Suppressor macrophage treated with lipopolysaccharide for 1 hour (primary cell): ENCODE data around the gene ZFHX3.
A peak's percentile ranks its signal among the peaks of the same experiment; 100 is the strongest.

ENCODE experiments used
- DNase-seq, 3 donors: peaks; one replicate each; pipeline ENCODE4 v3.0.0-alpha.2; 2020 to 2022

Gene ZFHX3

DNA sequence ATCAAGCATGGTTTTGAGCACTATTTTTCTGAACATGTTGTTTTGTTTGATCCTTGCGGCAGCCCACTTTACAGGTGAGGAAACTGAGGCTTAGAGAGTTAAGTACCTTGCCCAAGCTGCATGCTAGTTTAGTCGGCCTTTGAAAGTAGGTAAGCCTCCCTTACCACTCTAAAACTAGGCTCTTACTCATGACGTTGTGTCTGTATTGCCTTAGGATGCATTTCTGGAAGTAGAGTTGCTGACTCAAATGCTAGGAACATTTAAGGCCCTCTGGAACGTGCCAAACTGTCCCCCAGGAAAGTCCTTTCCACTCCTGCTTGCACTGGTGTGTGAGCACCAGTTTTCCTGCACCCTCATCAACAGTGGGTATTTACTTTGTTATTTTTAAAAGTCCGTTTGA is 76.6 kb downstream of the ZFHX3 start:
- no peak for DNase-seq

DNA sequence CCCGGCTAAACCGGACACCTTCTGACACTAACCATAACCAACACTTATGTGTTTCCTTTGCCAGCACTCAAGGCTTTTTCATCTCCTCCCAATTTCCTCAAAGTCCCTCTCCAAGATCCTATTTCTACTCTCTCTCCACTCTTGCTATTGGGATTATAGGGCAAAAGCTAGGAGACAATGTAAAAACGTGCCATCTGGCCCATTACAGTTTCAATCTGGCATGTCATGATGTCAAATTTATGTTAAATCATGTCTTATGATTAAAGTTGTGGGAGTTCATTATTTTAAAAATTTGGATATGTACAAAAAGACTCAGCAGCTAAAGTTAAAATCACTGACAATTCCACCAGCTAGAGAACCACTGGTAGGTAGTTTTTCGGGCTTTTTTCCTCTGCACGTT is 77.3 kb downstream of the ZFHX3 start:
- no peak for DNase-seq

DNA sequence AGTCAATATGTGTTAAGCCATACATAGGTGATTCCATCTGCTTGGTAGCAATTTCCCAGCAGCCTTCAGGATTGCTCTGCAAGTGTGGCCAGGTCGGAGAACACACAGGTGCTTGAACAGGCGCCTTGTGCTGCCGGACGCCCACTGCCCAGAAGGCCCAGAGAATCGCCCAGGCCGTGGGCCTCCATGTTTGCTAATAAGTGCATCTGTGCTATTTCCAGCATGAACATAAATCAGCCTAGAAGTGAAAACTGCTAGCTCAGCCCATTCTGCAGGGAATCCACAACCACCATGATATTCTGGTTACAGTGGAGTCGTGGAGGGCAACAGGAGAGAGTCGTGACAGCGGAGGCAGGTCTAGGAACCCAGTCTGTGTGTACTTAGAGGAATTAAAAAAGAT is 78.1 kb downstream of the ZFHX3 start:
- DNase-seq = no peak

DNA sequence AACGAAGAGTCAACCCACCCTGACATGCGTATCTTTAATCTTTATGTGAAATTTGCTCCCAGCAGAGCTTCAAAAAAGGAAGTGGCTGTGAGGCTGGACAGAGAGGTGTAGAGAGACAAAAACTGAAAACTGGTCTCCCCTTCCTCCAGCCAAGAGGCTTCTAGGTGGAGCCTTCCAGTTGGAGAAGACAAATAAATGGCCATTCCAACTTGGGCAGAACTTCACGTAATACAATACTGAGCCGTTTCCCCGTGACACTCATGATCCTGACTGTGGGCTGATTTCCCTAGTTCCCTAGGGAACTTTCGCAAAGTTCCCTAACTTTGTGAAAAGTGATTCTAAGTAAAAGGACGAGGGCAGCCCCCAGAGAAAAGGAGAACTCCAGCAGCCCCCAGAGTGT is 78.8 kb downstream of the ZFHX3 start:
- DNase-seq = peak; percentile 13 to 28 (median 14)

DNA sequence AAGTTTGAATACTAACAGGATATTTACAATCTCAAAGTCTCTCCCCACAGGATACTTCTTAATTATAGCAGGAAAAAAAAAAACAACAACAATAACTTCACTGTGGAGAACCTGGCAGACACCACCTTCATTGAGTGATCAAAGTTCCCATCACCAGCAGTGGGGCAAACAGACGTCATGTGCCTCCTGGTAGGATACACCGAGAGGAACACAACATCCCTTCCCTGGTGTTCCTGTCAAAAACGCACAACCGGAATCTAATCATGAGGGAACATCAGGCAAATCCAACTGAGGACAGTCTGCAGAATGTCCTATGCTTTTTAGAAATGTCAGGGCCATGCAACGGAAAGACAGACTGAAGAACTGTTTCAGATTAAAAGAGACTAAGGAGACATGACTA is 80.0 kb downstream of the ZFHX3 start:
- DNase-seq = no peak

DNA sequence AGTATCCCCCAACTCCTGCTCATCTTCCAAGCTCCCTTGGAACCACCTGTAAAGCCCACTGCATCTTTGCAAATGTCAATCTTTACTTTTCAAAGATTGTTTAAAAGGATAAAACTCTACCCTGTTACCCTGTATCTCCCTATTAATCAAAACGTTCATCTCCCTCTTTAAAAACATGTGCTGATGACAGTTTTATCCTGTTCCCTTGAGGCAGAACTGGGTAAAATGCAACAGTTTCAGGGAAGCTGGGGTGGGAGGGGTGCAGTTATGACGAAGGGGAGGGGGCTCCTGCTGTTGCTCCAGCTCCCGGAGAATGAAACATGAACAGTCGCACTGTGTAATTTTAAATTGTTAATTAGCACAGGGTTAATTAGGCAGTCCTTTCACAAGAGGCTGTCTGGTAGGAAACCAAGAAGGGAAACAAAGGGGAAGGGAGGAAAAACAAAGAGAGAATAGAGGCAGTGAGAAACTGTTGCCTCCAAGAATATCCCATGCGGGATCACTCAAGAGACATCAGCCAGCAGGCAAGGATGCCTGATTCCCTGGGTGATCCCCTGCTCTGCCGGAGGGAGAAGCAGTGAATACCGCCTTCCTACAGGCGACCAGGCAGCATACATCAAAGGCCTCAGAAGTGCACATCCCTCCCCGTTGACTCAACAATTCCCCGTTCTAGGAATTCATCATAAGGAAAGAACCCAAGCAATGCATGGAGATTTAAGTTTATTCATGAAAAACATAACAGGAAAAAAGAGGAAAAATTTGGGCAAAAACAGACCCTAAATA is 84.2 kb downstream of the ZFHX3 start:
- DNase-seq = no peak

DNA sequence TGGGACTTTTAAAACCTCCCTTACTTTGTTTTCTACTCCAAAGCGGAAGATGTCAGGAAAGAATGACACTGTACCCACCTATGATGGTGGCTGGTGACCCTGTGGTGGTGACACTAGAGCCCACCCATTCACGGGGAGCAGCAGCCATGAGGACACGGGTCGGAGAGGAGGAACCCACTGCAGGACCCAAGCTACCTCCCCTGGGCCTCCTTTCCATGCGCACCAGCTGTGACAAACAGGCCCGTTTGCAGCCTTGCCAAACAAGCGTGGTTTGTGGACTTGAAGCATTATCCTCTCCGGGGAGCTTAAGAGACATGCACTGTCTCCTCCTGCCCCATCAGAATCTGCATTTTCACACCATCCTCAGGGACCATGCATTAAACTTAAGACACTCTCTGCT is 85.6 kb downstream of the ZFHX3 start:
- no peak for DNase-seq

DNA sequence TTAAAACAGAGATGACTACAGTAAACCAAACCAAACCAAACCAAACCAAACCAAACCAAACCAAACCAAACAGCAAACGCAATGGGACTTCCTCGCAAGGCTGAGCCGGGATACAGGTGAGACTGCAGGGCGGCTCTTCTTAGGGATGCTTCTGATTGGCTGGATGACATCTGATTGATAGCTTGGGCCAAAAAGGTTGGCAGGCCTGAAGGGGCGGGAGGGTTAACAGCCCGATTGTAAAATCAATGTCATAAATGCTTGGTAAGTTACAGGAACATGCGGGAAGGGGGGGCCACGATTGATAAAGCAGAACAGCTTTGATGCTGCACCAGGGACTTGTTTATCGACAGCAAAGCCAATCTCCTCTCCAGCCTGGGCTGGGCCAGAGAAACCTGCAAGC is 86.1 kb downstream of the ZFHX3 start:
- no peak for DNase-seq

DNA sequence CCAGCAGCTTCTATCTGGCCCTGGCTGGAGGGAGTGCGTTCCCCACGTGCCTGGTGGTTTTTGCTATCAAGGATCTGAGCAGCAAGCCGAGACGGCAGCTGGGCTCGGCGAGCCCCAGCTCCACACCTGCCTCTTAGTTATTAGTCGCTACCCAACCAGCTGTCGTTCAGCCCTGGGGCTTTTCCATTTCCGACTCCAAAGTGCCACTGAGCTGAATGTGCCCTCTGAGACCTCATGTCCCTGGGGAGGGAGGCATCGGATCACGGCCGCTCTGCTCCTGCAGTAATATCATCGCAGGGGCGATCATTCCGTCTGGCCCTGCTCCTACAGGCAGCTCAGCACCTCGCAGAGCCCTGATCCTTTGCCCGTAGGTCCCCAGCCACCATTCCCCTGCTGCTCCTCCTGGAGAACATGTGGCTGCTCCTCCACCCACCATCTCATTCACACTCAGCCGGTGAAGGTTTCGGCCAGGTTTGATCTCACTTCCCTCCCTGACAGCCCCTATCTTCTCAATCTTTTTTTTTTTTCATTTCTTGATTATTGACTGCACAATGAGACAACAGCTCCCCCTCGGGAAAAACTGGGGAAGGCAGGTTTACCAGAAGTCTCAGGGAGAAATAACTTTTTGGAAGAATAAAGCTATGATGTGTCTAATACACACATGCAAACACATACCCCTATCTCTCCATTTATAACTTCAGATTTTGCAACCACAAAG is 86.7 kb downstream of the ZFHX3 start:
- peak in 2 of 3 donors; percentile 10 to 24 for DNase-seq

DNA sequence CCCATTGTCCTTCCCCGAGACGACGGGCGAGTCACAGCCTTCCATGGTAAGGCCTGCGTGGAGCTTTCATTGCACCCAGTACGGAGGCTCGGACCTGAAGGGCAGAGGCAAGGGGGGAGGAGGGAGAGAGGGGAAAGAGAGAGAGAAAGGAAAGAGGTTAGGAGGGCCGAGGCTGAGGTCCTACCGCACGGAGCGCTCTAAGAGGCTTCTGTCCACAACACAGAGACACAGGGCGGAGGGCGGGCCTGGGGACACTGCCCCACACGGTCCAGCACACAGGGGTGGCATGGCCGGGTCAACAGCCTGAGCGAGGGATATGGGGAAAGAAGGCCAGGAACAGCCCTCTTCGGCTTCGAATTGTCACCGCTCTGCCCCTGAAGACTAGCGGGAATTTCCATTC is 87.8 kb downstream of the ZFHX3 start:
- no peak for DNase-seq

DNA sequence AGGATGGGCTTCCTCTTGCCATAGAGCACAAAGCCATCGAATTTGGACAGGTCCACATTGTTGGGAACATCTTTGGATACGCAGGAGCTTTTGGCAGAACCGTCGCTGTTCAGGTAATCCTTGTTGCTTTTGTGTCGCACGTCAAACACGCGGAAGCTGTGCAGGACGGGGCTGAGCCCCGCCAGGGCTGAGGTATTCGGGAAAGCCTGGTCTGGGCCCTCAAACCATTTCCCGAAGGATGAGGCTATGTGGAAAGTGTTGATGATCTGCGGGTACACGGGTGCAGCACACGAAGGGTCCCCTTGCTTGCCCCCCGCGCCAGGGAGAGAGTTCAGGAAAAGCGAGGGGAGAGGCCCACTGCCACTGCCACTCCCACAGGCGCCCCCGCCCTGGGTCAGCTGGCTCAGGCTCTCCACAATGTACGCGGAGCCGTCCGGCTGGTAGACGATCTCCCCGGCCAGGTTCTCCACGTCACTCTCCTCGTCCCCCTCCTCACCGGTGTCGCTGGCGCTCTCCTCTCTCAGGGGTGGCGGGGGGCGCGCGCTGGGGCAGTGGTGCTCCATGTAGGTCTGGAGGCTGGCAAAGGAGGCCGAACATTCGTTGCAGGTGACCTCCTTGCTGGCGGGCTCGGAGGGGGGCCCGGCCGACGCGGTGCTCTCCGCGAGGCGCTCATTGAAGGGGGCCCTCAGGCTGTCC is 88.5 kb downstream of the ZFHX3 start:
- DNase-seq = no peak

DNA sequence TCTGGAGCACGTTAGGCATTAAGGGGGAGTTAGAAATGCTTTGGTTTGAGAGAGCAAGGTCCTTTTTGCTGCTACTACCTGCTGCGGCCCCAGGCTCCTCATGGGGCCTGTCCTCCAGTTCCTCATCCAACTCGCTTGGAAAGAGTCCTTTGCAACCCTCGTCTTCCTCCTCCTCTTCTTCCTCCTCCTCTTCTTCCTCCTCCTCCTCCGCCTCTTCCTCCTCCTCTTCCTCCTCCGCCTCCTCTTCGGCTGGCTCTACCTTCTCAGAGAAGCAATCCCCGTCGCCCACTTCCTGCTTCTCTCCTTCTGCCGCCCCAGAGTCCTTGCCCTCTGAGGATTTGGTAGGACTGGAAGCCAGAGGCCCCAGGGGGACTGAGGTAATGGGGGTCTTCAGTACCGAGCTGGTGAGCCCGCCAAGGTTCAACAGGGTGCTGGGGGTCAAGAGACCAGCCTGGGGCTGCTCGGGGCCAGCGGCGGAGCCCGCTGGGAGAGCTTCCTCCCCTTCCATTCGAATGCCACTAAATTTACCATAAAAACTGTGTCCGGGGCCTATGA is 89.3 kb downstream of the ZFHX3 start:
- no peak for DNase-seq

DNA sequence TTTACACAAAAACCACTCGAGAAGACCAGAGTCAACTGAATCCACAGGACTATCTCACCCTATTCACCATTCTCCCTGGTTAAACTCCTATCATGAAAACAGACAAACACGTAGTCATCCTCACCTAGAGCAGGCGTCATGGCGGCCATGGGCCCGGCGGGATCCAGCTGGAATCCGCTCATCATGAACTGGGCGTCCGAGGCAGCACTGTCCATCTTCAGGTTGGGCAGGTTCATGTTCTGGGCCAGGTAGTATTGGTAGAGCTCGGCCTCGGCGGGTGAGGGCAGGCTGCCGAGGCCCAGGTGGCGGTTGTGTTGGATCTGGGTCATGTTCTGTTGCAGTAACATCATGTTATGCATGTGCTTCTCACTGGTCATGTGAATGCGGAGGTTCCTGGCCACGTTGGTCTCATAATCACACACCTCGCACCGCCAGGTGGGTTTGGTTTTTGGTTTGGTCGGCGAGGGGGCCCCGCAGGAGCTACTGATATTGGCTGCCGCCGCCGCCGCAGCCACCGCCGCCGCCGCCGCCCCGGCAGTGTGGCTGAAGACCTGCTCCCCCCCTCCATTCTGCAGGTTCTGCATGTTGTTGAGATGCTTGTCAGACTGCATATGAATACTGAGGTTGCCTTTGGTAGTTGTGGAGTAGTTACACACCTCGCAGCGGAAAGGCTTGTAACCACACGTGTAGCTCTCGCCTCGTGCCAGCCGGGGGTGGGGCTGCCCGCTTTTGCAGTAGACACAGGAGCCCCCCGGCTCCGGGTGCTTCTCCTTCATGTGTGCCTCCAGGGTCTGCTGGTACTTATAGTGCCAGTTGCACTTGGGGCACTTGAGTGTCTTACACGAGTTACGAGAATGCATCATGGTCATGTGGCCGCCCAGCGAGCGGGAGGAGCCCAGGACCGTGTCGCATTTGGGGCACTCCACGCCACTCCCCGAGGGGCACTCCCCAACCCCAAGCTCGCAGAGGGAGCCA is 90.3 kb downstream of the ZFHX3 start:
- DNase-seq = no peak

DNA sequence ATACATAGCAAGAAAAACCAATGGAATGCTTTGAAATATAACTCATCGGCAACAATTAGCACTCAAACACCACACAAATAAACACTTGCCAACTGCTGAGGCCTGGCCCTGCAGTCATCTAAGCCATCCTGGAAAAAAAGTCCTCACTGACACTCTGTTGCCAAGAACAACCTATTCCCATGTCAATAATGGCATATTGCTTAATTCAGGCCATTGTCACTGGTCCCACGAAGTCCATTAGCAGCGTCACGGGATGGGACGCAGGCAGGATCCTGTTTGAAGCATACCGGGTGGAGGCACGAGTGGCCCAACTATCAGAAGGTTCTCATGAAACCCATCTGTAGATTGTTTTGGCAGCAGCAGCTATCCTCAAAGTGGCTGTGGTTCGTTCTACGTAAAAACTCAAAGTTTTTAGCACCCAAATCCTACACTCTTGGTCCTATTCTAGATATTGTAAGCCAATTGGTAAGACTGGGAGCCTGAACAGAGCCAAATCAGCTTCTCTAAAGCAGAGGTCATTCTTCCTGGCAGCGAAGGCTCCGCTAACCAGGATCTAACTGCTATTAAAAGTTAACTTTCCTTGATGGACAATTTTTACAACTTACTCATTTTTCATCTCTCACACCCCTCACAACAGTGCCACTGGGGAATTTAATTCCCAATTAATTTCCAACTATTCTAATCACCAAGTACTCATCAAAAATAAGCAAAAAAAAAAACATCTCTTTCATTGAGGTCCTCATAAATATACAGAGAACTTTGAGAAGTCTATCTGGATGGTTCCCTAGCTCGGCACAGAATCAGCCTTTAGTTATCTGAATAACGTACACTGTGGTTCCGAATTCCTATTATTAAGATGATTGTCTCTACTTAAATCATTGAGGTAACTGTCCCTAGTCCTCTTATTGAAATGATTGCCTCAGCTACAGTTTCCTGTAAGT is 91.5 kb downstream of the ZFHX3 start:
- no peak for DNase-seq

DNA sequence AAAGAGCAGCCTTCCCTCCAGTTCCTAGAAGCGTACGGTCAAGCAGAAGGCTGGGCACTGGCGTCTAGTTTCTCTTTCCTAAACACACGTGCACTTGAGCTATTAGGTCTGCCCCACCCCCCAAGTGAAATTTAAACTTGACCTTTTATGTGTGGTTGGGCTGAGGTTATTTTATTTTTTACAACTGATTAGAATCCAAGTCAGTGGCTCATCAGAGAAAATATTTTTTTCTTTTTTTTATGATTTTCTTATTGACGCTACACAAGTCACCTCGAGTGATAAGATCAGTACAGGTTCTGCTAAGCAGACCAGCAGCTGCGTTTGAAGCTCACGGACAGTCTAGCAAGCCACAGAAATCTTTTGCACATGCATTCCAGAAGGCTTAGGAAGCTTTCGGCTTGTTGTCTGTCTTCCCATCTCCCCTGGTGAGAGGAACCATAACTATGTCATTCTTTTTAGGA is 95.1 kb downstream of the ZFHX3 start:
- no peak for DNase-seq

DNA sequence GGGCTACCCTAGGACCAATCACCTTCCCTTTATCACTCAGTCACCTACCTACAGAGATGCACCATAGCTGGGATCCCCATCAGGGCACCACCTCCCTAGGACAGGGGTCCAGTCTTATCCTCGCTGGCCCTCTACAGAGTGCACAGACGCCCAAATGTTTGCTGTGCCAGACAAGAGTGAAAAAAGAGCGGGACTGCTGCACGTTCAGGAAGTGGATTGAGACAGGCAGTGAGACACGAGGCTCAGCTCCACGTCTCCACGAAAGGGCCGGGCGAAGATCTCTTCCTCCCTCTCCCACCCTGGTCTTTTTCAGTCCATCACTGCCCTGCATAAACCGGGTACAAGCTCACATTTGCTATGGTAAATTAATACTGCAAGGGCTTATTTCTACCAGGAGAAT is 95.5 kb downstream of the ZFHX3 start:
- DNase-seq = no peak

DNA sequence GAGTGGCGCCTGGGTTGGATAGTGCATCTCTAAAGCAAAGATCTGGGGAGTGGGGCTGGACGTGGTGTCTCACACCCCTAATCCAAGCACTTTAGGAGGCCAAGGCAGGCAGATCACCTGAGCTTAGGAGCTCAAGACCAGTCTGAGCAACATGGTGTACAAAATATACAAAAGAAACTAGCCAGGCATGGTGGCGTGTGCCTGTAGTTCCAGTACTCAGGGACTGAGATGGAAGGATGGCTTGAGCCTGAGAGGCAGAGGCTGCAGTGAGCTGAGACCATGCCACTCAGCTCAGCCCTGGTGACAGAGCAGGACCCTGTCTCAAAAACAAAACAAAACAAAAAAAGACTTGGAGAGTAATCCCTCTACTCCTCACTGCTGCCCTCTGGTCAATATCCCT is 96.0 kb downstream of the ZFHX3 start:
- no peak for DNase-seq

DNA sequence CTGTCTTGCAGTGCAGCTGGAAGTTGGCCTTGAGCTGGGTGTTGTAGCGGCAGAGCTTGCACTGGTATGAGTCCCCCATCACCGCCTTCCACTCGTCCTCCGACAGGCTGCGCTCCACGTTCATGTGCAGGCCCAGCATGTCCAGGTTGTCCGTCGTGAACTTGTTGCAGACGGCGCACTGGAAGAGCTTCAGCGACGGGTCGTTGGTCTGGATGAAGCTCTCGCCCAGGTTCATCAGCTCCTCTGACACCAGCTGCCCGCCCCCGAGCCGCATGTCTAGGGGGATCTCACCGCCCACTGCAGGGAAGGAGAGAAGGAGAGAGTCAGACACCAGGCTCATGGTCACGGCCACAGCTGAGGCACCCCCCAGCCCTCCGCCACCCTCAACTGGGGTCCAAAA is 97.3 kb downstream of the ZFHX3 start:
- DNase-seq = no peak

DNA sequence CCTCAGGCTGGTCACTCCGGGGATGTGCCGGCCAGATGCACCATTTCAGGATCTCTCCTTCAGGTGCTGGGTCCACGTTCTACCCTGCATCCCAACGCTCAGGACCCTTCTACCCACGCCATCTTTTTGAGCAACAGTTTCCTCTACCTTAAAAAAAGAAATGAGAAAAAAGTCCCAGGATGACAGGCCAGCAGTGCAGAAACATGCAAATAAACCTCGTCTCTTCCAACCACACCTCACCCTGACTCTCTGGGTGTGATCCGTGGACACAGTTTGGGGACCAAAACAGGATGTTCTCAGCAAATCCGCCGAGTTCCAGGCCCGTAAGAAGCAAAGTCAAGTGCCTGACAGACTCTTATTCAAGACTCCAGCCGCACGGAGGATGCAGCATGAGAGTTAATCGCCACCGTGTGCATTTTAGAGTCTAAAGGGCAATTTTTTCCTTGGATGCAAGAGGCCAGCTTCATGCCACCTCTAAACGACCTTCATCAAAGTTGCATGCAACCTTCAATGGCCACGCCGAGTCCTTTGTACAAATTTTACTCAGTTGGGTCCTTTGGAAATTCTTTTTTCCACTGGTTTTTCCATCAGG is 99.6 kb downstream of the ZFHX3 start:
- no peak for DNase-seq

DNA sequence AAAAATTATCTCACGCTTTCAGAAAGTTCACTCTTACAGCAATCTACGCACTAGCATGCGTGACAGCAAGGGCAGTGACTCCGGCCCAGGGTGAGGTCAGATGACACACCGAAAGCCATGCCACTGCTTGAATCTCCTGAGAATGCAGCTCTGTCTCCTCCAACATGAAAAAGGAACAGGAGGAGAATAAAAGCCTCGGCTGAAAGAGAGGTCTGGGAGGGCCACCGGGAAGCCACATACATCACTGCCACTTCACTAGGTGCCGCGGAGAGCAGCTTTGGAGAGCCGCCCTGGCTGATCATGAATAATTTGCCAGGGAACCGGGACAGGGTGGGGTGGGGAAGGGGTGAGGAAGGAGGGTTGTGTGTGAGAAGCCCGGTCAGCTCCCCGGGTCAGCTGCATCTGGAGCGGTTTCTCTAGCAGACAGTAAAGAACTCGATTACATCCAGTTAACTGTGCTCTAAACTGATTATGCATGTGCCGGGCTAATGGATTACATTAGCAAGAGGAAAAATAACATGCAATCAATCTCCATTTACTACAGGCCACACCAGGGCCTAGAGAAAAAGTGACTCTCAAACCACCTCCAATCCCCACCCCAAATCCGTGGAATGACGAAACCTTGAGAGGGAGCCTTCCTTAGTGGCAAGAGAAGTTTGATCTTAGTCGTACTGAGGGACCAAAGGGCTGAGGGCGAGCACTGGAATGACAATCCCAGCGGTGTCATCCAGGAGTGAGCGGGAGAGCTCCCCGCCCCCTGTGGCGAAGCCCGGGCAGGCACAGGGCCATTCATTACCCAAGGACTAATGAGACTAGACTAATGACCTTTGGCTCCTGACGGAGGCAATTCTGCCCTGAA is 100.3 kb downstream of the ZFHX3 start:
- DNase-seq = no peak
